GM18870 (cell line): Measurements from ENCODE around the gene MRPL4.

Experiments
- ATAC-seq: cut with Tn5 transposase; IDR thresholded peaks from one replicate; pipeline ENCODE4 v1.9.1; 2021; ENCODE audit warnings: moderate library complexity; ENCODE audit not compliant: unreplicated experiment

The MRPL4 gene

DNA sequence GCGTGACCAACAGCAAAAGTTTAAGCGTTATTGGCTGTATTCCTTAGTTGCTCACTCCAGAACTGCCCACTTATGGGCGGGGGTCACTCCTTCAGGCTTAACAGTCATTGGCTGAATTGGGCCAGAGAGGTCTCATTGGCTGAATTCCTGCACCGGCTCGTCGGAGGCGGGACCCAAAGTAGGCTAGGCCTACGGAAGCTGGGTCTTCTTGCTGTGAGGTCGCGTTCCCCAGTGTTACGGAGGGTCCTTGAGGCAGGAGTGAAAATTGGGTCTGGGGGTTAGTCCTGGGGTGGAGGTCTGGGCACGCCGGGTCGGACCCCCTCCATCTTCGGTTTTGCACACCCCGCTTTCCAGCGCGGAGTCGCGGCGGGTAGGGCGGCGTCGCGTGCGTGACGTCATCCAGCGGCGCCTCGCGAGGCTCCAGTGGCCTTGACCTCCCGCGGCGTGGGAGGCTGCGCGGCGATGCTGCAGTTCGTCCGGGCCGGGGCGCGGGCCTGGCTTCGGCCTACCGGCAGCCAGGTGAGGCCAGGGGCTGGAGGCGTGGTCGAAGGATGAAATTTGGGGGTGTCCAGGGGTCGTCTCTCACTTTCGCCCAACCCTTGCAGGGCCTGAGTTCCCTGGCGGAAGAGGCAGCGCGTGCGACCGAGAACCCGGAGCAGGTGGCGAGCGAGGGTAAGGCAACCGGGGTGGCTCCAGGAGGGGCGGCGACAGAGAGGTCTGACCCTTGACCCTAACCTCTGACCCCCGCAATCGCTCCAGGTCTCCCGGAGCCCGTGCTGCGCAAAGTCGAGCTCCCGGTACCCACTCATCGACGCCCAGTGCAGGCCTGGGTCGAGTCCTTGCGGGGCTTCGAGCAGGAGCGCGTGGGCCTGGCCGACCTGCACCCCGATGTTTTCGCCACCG is at the start of gene MRPL4:
Gene MRPL4 (plus strand): TSS at position 423 of the 903 bp plus-strand sequence. CDS start 40 bp downstream, at position 463.
- peak; percentile 88 for ATAC-seq

DNA sequence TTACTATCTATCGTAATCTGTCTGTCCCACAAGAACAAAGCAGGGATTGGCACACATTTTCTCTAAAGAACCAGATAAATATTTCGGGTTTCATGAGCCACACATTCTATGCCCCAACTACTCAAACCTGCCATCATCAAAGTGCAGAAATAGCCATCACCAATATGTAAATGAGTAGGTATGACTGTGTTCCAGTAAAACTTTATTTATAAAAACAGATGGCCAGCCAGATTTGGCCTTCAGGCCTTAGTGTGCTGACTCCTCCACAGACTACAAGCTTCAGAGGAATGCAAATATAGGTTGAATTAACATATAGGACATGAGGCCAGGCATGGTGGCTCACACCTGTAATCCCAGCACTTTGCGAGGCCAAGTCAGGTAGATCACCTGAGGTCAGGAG is 48.3 kb upstream of the MRPL4 start:
- no peak for ATAC-seq

DNA sequence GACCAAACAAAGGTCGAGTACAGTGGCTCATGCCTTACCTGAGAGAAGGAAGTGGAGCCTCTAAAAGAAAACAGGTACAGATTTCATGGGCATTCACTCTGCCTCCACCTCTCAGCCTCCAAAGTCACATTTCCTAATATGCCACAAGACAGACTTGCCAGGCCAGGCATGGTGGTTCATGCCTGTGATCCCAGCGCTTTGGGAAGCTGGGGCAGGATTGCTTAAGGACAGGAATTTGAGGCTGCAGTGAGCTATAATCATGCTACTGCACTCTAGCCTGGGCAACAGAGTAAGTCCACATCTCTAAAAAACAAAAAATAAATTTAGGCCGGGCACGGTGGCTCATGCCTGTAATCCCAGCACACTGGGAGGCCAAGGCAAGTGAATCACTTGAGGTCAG is 46.4 kb upstream of the MRPL4 start:
- no peak for ATAC-seq

DNA sequence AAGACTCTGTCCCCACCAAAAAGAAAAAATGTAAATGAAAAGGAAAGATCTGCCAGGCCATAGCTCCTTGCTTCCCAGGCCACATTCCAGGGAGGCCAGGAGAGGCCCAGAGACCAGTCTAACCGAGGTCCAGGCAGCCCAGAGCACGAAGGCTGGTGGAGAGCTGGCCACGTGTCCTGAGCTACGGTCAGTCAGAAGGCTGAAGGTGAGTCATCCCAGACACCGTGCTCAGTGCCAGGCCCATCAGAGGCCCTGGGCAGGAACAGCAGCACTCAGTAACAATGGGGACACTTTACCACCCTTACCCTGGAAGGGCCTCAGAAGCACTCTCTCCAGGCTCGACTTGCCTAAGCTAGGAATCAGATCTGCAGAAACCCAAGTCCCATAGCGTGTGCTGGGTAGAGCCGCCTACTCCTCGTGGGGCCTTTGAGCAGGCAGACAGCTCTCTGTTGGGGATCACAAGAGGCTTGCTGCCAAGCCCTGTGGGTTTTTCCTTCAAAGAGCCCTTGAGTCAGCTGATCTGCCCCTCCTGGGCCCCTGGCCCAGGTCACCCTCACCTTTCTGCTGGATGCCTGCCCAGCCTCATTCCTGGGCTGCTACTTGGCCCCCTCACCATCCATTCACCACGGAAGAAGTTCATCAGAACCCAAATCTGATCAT is 45.7 kb upstream of the MRPL4 start:
- ATAC-seq, result no peak

DNA sequence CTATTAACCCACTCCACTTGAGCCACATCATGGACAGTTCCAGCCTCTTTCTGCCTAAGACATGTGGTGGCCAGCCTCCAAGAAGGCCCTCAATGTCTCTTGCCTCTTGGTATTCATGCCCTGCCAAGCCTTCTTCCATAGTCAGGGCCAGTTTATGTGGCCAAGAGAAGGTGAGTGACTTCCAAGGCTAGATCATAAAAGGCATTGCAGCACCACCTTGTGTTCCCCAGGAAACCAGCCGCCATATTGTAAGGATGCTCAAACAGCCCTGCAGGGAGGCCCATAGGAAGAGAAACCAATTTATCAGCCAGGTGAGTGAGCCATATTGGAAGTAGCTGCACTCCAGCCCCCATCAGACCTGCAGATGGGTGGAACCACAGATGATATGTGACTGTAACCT is 45.0 kb upstream of the MRPL4 start:
- ATAC-seq, result no peak

DNA sequence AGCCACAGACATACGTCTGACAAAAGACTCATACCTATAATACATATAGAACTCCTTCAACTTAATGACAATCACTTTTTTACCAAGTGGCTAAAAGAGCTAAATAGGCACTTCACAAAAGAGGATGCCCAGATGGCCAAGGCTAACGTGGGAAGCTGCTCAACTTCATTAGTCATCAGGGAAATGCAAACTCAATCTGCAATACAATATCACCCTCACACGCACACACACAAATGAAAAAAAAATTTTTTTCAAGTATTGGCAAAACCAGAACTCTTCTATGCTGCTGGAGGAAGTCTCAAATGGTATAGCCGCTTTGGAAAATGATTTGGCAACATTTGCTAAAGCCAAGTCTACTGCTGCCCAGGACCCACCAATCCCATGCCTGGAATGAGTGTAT is 42.7 kb upstream of the MRPL4 start:
- ATAC-seq, result no peak

DNA sequence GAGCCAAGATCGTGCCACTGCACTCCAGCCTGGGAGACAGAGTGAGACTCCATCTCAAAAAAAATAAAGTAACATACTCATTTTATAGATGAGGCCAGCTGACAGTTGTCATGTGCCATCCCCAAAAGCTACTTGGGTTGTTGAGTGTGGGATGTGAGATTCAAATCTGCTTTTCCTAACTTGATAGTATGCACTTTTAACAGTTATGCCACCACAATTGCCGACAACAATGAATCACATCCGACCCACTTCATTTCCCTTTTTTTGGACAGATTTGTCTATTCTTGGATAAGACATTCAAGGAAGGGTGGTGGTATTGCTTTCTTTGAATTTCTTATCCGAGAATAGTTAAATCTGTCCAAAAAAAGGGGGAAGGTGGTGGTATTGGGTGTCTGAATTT is 41.0 kb upstream of the MRPL4 start:
- no peak for ATAC-seq

DNA sequence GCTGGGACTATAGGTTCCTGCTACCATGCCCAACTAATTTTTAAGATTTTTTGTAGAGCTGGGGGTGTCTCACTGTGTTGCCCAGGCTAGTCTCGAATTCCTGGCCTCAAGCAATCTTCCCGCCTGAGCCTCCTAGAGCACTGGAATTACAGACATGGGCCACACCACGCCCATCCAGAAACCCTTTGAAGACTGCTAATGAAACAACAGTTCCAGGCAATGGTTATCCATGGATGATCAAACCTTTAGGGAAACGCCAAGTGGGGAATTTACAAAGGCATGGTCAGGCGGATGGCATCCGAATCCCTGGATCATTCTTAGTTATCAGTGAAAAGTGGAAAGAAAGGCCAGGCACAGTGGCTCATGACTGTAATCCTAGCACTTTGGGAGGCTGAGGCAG is 40.3 kb upstream of the MRPL4 start:
- ATAC-seq, result no peak

DNA sequence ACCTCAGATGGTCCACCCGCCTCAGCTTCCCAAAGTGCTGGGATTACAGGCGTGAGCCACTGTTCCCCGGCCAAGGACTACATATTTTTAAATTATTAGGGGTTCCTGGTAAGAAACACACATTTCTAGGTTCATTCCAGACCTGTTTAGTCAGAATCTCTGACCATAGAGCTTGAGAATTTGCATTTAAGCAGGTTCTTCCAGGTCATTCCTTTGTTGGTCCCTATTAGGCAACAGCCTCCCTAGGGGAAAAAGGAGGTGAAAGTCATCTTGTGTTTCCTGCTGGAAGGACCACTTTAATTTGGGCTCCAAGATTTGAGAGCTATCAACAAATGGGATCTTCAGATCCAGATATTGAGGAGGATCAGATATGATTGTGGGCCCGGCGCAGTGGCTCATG is 37.2 kb upstream of the MRPL4 start:
- no peak for ATAC-seq

DNA sequence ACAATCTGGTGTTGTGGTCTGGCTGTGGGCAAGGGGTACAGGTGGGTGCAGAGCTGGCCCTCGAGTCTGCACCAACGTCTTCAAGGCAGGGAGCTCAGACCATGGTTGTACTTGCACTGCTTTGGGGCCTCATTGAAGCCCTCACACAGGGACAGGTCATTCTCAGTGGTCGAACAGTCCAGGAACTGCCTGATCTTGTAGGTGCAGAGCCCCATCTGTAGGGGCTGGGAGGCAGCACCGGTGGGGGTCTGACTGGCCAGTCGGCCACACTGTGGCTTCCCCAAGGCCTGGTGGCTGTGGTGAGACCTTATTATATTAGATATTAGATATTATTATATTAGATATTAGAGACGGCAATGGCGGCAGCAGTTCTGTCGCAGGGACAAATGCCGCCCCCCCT is 34.9 kb upstream of the MRPL4 start:
- no peak for ATAC-seq

DNA sequence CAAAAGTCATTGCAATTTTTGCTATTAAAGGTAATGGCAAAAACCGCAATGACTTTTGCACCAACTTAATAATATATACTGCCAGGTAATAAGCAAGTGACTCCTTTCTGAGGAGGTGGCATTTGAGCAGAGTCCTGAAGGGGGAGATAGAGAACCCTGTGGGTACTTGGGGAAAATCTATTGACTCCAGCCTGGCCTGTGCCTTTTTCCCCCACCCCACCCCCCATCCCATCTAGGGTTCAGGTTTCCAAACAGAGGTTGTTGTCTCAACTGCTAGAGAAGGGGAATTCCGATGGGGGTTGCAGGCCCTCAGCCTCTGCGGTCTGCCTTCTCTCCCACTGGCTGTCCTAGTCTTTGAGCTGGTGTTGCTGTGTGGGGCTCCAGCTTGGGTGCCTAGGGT is 32.3 kb upstream of the MRPL4 start:
- no peak for ATAC-seq

DNA sequence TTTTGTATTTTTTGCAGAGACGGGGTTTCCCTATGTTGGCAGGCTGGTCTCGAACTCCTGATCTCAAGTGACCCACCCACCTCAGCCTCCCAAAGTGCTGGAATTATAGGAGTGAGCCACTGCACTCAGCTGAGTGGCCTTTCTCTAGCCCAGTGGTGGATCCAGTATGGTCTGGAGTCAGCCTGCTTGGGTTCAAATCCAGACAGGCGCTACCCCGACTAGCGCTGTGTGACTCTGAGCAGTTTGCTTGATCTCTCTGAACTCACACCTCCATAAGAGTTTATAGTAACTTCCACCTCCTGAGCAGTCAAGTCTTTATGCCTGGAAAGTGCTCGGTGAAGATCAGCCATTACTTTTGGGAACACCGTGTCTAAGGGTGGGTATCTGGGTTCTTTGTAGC is 31.3 kb upstream of the MRPL4 start:
- ATAC-seq, result no peak

DNA sequence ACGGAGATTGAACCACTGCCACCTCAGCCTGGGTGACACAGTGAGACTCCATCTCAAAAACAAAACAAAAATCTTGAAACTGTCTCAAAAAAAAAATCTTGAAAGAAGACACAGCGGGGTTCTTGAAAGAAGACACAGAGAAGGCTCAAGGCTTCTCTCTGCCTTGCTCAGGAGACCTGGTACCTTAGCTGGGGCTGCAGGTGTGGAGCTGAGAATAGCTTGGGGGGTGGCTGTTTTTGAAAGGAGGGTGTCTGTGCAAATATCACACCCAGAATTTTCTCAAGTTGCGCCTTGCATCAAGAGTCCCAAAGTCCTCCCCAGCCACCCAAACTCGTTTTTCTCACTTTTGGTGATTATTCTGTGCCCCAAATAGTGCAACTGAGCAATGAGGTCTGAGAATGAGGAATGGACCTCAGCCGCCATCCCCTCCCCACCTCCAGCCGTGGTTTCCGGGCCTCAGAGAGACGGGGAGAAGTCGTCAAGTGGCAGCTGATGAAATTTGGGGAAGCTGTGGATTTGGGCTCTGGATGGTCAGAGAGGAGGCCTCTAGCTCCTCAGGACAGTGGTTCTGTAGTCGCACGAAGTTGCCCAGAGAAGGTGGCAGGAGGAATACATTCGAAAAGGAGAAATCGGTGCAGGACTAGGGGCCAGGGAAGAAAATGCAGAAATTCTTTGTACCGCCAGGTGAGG is 29.7 kb upstream of the MRPL4 start:
- no peak for ATAC-seq

DNA sequence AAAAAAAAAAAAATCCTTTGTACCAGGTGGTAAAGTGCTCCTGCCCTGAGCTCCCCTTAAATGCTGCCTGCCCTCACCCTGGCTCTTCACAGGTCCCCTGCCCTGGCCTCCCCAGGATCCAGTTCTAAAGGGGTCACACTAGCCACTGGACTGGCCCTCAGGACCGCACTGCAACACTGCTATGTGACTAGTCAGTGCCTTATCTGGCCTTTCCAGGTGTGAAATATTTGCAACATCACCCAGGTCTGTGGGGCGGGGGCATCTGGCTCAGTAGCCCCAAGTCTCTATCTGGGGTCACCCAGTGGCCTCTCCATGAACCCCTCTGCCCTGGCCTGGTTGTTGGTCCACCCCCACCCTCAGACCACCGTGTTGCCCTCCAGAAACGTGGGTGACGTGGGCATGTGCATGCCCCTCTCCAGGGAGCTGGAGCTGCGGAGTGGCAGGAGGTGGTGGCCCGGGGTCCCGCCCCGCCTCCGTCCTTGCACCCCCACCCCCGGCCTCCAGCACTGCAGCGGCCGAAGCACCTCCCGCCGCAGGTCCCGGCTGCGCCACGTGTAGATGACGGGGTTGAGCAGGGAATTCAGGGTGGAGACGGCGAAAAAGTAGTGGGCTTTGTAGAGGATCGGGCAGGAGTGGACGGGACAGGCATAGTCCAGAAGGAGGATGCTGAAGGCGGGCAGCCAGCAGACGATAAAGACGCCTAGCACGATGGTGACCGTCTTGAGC is 28.4 kb upstream of the MRPL4 start:
- ATAC-seq, result no peak

DNA sequence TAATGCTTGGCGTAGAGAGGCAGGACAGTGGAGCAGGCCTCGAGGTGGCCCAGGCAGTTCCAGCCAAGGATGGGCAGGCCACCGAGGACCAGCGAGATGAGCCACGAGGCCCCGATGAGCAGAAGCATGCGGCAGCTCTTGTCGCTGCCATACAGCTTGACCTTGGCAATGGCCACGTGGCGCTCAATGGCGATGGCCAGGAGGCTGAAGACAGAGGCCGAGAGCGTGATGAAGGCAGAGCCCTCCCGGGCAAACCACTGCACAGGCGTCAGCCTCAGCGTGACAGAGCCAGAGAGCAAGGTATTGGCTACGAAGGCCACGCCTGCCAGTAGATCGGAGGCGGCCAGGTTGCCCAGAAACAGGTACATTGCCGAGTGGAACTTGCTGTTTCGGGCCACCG is 27.7 kb upstream of the MRPL4 start:
- ATAC-seq, result no peak

DNA sequence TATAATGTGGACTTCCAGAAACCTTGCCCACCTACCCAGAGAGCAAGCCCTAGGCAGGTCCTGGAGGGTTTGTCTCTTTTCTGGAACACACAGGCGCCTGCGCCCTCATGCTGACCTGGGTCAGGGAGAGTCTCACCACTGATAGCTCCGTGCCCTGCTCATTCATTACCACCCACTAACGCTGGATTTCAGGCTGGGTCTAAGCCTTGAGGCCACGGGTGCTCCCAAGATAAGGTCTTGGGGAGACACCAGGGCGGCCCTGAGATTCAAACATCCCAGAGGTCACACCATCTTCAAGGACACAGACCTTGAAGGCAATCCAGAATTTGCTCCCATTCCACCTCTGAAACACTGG is 26.0 kb upstream of the MRPL4 start:
- no peak for ATAC-seq

DNA sequence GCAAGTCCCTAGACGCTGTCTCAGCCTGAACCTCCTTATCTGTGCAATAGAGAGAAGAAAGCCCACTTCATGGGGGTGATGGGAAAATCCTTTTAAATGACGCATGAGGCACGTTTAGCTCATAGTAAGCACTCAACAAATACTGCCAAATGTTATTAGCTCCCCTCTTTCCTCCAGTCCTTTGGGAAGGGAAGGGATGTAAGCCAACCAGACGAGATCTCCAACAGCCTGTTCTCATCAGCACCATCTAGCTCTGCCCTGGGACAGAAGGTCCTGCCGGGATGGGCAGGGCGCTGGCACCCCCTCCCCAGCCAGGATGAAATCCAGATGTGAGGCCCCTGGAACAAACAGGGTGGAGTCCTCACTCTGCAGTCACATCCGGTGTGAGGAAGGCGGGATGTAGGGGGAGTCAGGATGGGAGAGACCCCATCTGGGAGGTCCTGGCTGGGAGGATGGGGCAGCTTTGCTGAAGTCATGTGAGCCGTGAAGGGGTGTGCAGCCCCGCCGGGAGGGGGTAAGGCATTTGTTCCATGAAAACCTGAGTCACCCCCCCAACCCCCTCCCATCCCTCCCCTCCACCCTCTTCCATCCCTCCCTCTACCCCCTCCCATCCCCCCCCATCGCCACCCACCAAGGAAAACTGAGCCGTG is 25.5 kb upstream of the MRPL4 start:
- no peak for ATAC-seq

DNA sequence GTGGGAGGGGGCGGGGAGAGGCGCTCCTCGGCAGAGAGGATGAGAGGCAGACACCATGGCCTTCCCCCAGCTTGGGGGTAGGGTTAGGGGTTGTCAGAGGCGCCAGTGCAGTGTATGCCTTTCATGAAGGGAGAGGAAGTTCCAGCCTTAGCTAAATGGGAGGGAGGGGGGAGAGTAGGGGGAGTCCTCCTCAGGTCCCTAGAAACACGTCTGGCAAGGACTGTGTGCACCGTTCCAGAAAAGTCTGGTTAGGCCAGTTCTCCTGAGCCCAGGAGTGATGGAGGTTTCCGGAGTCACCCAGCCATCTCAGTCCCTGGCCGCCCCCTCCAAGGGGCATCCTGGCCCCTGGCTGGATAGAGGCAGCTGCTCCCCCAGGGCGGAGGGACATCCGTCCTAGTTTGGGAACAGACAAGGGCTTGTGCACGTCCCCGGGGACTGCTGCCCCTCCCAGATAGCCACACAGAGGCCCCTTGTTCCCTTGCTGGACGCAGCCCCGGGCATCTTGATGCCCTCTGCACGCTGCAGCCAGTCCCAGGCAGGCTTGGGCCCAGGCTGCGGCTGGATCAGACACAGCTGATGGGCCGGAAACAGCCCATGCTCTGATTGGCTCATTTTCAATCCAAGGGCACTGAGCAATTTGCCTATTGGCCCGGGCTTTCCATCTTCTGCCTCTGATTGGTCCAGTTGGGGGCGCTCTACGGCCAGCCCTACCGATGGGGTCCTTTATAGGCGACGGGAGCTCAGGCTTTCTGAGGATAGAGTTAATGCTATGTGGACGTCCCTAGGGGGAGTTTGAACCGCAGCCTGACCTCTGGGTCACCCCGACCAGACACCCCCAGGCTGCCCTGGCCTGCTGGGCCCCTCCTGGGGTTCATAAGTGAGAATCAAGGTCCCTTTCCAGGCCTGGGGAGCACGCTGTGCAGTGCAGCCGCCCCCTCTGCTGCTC is 24.7 kb upstream of the MRPL4 start:
- no peak for ATAC-seq

DNA sequence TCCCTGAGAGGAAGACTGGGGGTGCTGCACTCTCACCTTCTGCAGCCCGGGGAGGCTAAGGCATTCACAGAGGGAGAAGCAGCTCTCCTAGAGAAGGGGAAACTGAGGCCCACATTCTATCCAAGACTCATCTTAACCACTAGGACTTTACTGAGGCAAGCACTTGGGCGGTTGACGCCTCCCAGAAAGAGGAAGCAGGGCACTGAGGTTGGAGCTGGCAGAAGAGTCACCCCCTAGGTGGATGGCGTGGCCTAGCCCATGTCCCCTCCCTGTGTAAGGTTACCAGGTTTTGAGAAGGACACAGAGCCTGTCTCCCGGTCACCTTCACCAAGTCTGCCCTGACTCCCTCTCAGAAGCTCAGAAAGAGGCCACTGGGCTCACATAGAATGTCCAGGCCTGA is 23.6 kb upstream of the MRPL4 start:
- ATAC-seq, result no peak

DNA sequence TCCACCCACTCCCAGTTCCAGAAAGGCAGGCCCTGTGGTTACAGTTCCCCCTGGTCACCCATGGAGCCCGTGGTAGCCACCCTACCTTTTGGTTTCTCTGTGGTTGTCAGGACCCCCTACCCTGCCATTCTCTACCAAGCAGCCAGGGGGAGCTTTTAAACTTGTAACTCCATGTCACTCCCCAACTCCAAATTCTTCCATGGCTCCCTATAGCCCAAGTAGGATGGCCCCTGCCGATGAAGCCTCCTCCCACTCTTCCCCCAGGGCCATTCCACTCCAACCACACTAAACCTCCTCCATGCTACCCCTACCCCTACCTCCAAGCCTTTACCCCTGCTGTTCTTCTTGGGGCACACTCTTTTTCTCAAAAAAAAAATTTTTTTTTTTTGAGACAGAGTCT is 23.1 kb upstream of the MRPL4 start:
- no peak for ATAC-seq
